HCT116 (cell line): Measurements from ENCODE around the gene ENKD1.

ENCODE experiments used
- CTCF ChIP-seq, 3 experiments: fragments of 200-600 bp in 1 of 3; sonication (generic) in 1 of 3; IDR thresholded peaks in 2 of 3; conservative IDR thresholded peaks in 1 of 3; 2 replicates each; pipeline ENCODE4 v1.5.1; 2012 to 2017; ENCODE audit warnings: low read depth in 2 of 3, low read length in 2 of 3, antibody characterized with exemption in 1 of 3, borderline replicate concordance in 1 of 3, control low read depth in 1 of 3, mild to moderate bottlenecking in 1 of 3, mixed read lengths in 1 of 3, mixed run types in 1 of 3, moderate library complexity in 1 of 3; ENCODE audit not compliant: insufficient read depth in 1 of 3
- POLR2A ChIP-seq: IDR thresholded peaks from 2 replicates; pipeline ENCODE4 v1.7.0; 2011; ENCODE audit warnings: borderline replicate concordance; ENCODE audit not compliant: insufficient read depth, insufficient read length; ENCODE audit errors: extremely low read depth

DNA sequence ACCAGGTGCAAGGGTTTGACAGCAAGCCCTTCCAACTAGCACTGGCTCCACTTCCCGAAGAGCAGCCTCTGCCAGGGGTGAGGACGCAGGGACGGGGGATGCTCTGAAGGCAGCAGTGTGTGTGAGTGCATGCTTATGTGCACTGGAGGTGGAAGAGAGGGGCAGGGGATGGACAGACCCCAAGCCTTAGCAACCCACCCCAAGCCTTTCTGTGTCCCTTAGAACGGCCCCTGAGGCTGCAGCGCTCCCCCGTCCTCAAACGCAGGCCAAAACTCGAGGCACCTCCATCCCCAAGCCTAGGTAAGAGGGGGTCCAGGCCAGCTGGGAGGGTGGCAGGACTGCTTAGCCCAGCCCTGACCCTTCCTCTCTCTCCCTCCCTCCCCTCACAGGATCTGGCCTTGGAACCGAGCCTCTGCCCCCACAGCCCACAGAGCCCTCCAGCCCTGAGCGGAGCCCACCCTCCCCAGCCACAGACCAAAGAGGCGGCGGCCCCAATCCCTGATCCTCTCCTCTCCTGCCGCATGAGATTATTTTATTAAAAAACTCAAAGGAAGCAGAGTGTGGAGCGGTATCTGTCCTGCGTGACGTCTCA, 9.4 kb downstream of the ENKD1 start:
- TF ChIP-seq CTCF (IDR thresholded peaks at IDR 0.05 in 2 of 3, conservative IDR thresholded peaks at IDR 0.05 in 1 of 3; ENCODE audit: borderline replicate concordance in 1 of 3, insufficient read depth in 1 of 3, low read depth in 2 of 3, low read length in 2 of 3) (no peak), POLR2A (no peak)
